GM12878 (cell line): ENCODE data around the gene TNKS1BP1. TPM values are rescaled to one million over a fixed set of nuclear protein-coding genes. Genes with fewer than 3 reads are reported as not detected.
A peak's percentile ranks its signal among the peaks of the same experiment; 100 is the strongest.

ENCODE experiments used
- ATAC-seq: fragments of 200-7000 bp; cut with Tn5 transposase; 3 replicates; pipeline ENCODE4 v1.9.1; 2020; ENCODE audit warnings: mild to moderate bottlenecking, moderate library complexity
- BruUV-seq: library from RNA; stranded (reverse); fragments of 400-500 nt; replicated peaks from 2 replicates; lab custom pipeline; 2021; lab: Mats Ljungman, UMichigan
- CTCF ChIA-PET: fragments of 300-600 bp; sonication (Branson Sonifier 250); formaldehyde crosslinking; extraction: SDS; loops from one replicate; lab custom pipeline; 2021; ENCODE audit warnings: inconsistent platforms; lab: Yijun Ruan, JAX
- POLR2A ChIA-PET: fragments of 350-600 bp; formaldehyde crosslinking; extraction: SDS; loops from one replicate; lab custom pipeline; 2021; ENCODE audit warnings: inconsistent platforms; lab: Charles Lee
- RAD21 ChIA-PET: fragments of 300-600 bp; sonication (Branson Sonifier 250); formaldehyde crosslinking; loops from one replicate; lab custom pipeline; 2023; ENCODE audit warnings: antibody characterized with exemption; ENCODE audit not compliant: unreplicated experiment; lab: Charles Lee
- SMC1A ChIA-PET: fragments of 300-600 bp; sonication (Branson Sonifier 250); formaldehyde crosslinking; loops from one replicate; lab custom pipeline; 2023; ENCODE audit not compliant: unreplicated experiment, uncharacterized antibody; lab: Charles Lee
- DNase-seq: peaks from one replicate; pipeline ENCODE4 v3.0.0-alpha.2; 2011; ENCODE audit warnings: low read depth, low spot score
- FAIRE-seq: peaks from 3 replicates; lab custom pipeline; 2011; peaks lifted over from hg19 to GRCh38; lab: Jason Lieb, UNC
- H2AFZ ChIP-seq: 2 replicates; pipeline ENCODE4 v1.6.0; 2011; ENCODE audit warnings: low read depth, low read length, control low read depth; ENCODE audit not compliant: control insufficient read depth
- H3K27ac ChIP-seq: 2 replicates; pipeline ENCODE4 v1.5.1; 2011; ENCODE audit warnings: control low read depth; ENCODE audit not compliant: control insufficient read depth, insufficient read depth
- H3K27me3 ChIP-seq, 2 experiments: replicated peaks in 1 of 2; 2 replicates each; pipeline versions ENCODE4 v1.6.0 to v1.6.1; 2011; ENCODE audit warnings: low read length in 1 of 2; ENCODE audit not compliant: control insufficient read depth in 2 of 2, insufficient read depth in 2 of 2
- H3K36me3 ChIP-seq, 2 experiments: 2 replicates each; pipeline ENCODE4 v1.5.1; 2011; ENCODE audit warnings: low read length in 1 of 2; ENCODE audit not compliant: control insufficient read depth in 2 of 2, insufficient read depth in 2 of 2
- H3K4me1 ChIP-seq: 2 replicates; pipeline ENCODE4 v1.6.1; 2011; ENCODE audit warnings: mild to moderate bottlenecking, low read length, moderate library complexity, mixed read lengths; ENCODE audit not compliant: control insufficient read depth, insufficient read depth
- H3K4me2 ChIP-seq: 2 replicates; pipeline ENCODE4 v1.6.0; 2011; ENCODE audit warnings: control low read depth; ENCODE audit not compliant: control insufficient read depth, insufficient read depth
- H3K4me3 ChIP-seq: fragments of 200-600 bp; sonication (generic); 2 replicates; pipeline ENCODE4 v1.5.1; 2016
- H3K79me2 ChIP-seq: 2 replicates; pipeline ENCODE4 v1.6.0; 2011; ENCODE audit warnings: low read length; ENCODE audit not compliant: control insufficient read depth, insufficient read depth
- H3K9ac ChIP-seq: 2 replicates; pipeline ENCODE4 v1.8.0; 2011; ENCODE audit warnings: low read length, control low read depth, mixed read lengths; ENCODE audit not compliant: control insufficient read depth, insufficient read depth
- H3K9me3 ChIP-seq: replicated peaks from 3 replicates; pipeline ENCODE4 v1.5.1; 2011; ENCODE audit warnings: mild to moderate bottlenecking, low read length; ENCODE audit not compliant: control insufficient read depth, insufficient read depth
- H4K20me1 ChIP-seq: 2 replicates; pipeline ENCODE4 v1.6.0; 2011; ENCODE audit not compliant: control insufficient read depth, insufficient read depth
- ATF7 ChIP-seq: fragments of 450-650 bp; IDR thresholded peaks from 2 replicates; pipeline ENCODE4 v1.6.1; 2016; ENCODE audit warnings: low read depth, mild to moderate bottlenecking
- HDAC2 ChIP-seq: fragments of 200-600 bp; sonication (generic); IDR thresholded peaks from 2 replicates; pipeline ENCODE4 v1.6.1; 2017
- IKZF1 ChIP-seq: fragments of 450-650 bp; conservative IDR thresholded peaks from 2 replicates; pipeline ENCODE4 v1.6.1; 2017; ENCODE audit warnings: antibody characterized with exemption, mild to moderate bottlenecking
- NR2F1 ChIP-seq: fragments of 450-650 bp; conservative IDR thresholded peaks from 2 replicates; pipeline ENCODE4 v1.6.1; 2017; ENCODE audit warnings: mild to moderate bottlenecking
- PBX3 ChIP-seq: IDR thresholded peaks from 2 replicates; pipeline ENCODE4 v1.6.1; 2011; ENCODE audit warnings: mild to moderate bottlenecking, low read depth, low read length, moderate library complexity; ENCODE audit not compliant: insufficient replicate concordance
- POLR2A ChIP-seq: IDR thresholded peaks from 2 replicates; pipeline ENCODE4 v1.6.1; 2011; ENCODE audit warnings: low read depth, mild to moderate bottlenecking, low read length
- SMC3 ChIP-seq: IDR thresholded peaks from 2 replicates; pipeline ENCODE4 v1.6.1; 2011; ENCODE audit warnings: low read length, improper control_type of control experiment, borderline replicate concordance
- SPI1 ChIP-seq: IDR thresholded peaks from 2 replicates; pipeline ENCODE4 v1.6.1; 2011; ENCODE audit warnings: low read depth, mild to moderate bottlenecking, low read length, moderate library complexity, borderline replicate concordance; ENCODE audit not compliant: insufficient read depth
- ZBTB4 ChIP-seq: fragments of 450-650 bp; formaldehyde crosslinking; IDR thresholded peaks from 2 replicates; pipeline ENCODE4 v1.4.0; 2022; ENCODE audit warnings: mild to moderate bottlenecking, moderate library complexity
- WGBS: methylation state at CpG from one replicate; pipeline ENCODE4 v1.1.6; 2016; ENCODE audit warnings: low lambda C conversion rate; ENCODE audit not compliant: insufficient replicate concordance, insufficient coverage; ENCODE audit errors: missing lambda C conversion rate; 5-methylcytosine and 5-hydroxymethylcytosine counted together
- in situ Hi-C: fragments of 300-500 bp; cut with MboI; formaldehyde crosslinking; loops from 9 replicates; pipeline ENCODE4 v1.14.3; 2018; ENCODE audit warnings: mixed read lengths
- intact Hi-C: fragments of 100-400 bp; cut with micrococcal nuclease; formaldehyde crosslinking; loops from one replicate; pipeline ENCODE4 v1.14.2; 2022; ENCODE audit not compliant: unreplicated experiment
- polyA plus RNA-seq, 11 experiments: library from polyadenylated mRNA; depleted of rRNA in 4 of 11; unstranded in 6 of 11; stranded (reverse) in 5 of 11; fragments of >200 nt; fragmentation: Nextera tagmentation in 4 of 11; fragmentation: Illumina TruSeq in 1 of 11; extraction: Ambion mirVana in 4 of 11; extraction: Trizol in 1 of 11; gene quantifications; 1 replicate in 1 of 11; 2 replicates in 10 of 11; pipeline versions ENCODE4 v1.2.1 to v1.2.3, GENCODE V29; 2011 to 2016; ENCODE audit warnings: inconsistent platforms in 2 of 11, missing spikeins in 2 of 11, low read depth in 1 of 11
- total RNA-seq, 4 experiments: library from RNA; depleted of rRNA in 3 of 4; stranded (reverse); fragments of >200 nt in 3 of 4; fragmentation: Illumina TruSeq in 1 of 4; extraction: Trizol in 1 of 4; gene quantifications; 2 replicates each; pipeline versions ENCODE4 v1.2.1 to v1.2.3, GENCODE V29; 2013 to 2021
- TF ChIP-seq, protein P1 (sequence below): IDR thresholded peaks from 2 replicates; pipeline ENCODE4 v1.6.1; 2011; ENCODE audit warnings: borderline replicate concordance, low read depth, mild to moderate bottlenecking, moderate library complexity, low read length; ENCODE audit not compliant: insufficient read depth, poor library complexity, severe bottlenecking
- TF ChIP-seq, protein P2 (sequence below): IDR thresholded peaks from 2 replicates; pipeline ENCODE4 v1.6.1; 2012; ENCODE audit warnings: low read depth, low read length, improper control_type of control experiment

Gene TNKS1BP1
- total and polyA plus RNA-seq, 10 of the 15 experiments (the other 5 are each of a cell fraction or from before 2014, with no cell fraction given), result 0.26 to 15.8 (median 4.3) TPM

DNA sequence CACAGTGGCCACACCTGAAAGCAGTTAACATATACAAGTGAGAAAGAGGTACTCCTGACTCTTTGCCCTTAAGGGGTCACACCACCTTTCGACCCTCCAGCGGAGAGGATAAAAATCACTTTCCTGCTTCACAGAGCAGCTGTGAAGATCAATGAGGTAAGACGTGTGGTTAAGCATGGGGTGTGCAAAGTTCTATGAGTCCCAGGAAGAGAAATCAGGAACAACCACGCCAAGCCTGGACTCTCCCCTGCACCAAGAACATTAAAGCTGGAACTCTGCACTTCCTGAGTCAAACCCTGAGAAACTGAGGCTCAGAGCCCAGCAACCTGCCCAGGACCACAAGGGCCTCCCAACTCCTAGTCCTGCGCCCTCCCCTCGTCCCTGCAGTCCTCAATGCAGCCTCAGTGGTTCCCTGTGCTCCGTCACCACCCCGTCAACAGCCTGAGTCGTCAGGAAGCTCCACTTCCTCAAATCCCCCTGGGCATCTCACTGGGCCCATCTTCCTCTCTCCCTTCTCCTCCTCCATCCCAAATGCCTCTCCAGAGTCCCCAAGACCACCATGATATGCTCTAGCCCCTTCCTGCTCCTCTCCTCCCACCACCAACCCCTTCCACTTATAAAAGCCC, 17.7 kb downstream of the TNKS1BP1 start:
- Histone ChIP-seq H3K27ac (no peak overlapping the region), H3K36me3 (no peaks in the 10 kb centered on the region), H3K4me3 (no peak overlapping the region), H3K4me2 (no peak overlapping the region), H3K9me3 (no peaks in the 10 kb centered on the region), H3K4me1 (peaks cover 5% of the 10 kb centered on the region), H3K9ac (no peak overlapping the region), H3K79me2 (no peaks in the 10 kb centered on the region), H2AFZ (no peak overlapping the region), H4K20me1 (no peaks in the 10 kb centered on the region), H3K27me3 (no peaks in the 10 kb centered on the region)
- ChIA-PET SMC1A (interaction anchor here (0.9 kb wide), 1 partner anchor 18 kb away, joined by 5 read pairs; no protein-coding TSS in a partner anchor), POLR2A (no interaction called here), RAD21 (no interaction called here), CTCF (interaction anchor here (1.8 kb wide), 1 partner anchor 30 kb away, joined by 5 read pairs; no protein-coding TSS in a partner anchor)
- FAIRE-seq (no peak), ATAC-seq (no peak), DNase-seq (no peak)
- in situ Hi-C loops, result no loop called here
- no TSS peak for BruUV-seq
- TF ChIP-seq SPI1 (peak; percentile 75; the same call in 1 of the 2 replicates), ATF7 (no peak), ZBTB4 (CRISPR knock-in tag) (no peak), POLR2A (0 out of 2 replicates have a peak, but pooled peaks have one; percentile 24), NR2F1 (no peak), IKZF1 (0 out of 2 replicates have a peak, but pooled peaks have one; percentile 13), SMC3 (no peak), HDAC2 (no peak), PBX3 (no peak)
- TF ChIP-seq, protein P1, sequence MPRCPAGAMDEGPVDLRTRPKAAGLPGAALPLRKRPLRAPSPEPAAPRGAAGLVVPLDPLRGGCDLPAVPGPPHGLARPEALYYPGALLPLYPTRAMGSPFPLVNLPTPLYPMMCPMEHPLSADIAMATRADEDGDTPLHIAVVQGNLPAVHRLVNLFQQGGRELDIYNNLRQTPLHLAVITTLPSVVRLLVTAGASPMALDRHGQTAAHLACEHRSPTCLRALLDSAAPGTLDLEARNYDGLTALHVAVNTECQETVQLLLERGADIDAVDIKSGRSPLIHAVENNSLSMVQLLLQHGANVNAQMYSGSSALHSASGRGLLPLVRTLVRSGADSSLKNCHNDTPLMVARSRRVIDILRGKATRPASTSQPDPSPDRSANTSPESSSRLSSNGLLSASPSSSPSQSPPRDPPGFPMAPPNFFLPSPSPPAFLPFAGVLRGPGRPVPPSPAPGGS, result no peak
- TF ChIP-seq, protein P2, sequence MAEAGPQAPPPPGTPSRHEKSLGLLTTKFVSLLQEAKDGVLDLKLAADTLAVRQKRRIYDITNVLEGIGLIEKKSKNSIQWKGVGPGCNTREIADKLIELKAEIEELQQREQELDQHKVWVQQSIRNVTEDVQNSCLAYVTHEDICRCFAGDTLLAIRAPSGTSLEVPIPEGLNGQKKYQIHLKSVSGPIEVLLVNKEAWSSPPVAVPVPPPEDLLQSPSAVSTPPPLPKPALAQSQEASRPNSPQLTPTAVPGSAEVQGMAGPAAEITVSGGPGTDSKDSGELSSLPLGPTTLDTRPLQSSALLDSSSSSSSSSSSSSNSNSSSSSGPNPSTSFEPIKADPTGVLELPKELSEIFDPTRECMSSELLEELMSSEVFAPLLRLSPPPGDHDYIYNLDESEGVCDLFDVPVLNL, result no peak
- WGBS, result 33% methylated on average over 9 of the region's 9 CpGs
- intact Hi-C loops, result no loop called here
